H9 (cell line): ENCODE measurements around the gene NCKAP5. TPM values are rescaled to one million over a fixed set of nuclear protein-coding genes. Genes with fewer than 3 reads are reported as not detected.

Experiments used
- DNase-seq: peaks from one replicate; pipeline ENCODE4 v3.0.0-alpha.2; 2017
- H2AFZ ChIP-seq: one replicate; pipeline ENCODE4 v1.6.1; 2013; ENCODE audit warnings: mild to moderate bottlenecking, low read length, control low read depth, moderate library complexity
- H2AK5ac ChIP-seq: 2 replicates; pipeline ENCODE4 v1.6.1; 2013; ENCODE audit warnings: low read length, control low read depth, mixed read lengths; ENCODE audit not compliant: insufficient read length
- H2BK120ac ChIP-seq: one replicate; pipeline ENCODE4 v1.6.1; 2013; ENCODE audit warnings: low read depth, mild to moderate bottlenecking, low read length, control low read depth, inconsistent platforms; ENCODE audit not compliant: poor library complexity, severe bottlenecking
- H2BK12ac ChIP-seq: 2 replicates; pipeline ENCODE4 v1.6.1; 2013; ENCODE audit warnings: low read length, control low read depth, mixed read lengths, low read depth; ENCODE audit not compliant: insufficient read length
- H2BK15ac ChIP-seq: 2 replicates; pipeline ENCODE4 v1.6.1; 2013; ENCODE audit warnings: low read depth, low read length, control low read depth
- H2BK20ac ChIP-seq: one replicate; pipeline ENCODE4 v1.6.1; 2013; ENCODE audit warnings: low read depth, mild to moderate bottlenecking, low read length, control low read depth, inconsistent platforms; ENCODE audit not compliant: poor library complexity, severe bottlenecking
- H2BK5ac ChIP-seq: 2 replicates; pipeline ENCODE4 v1.6.1; 2013; ENCODE audit warnings: low read length, control low read depth, mixed read lengths; ENCODE audit not compliant: insufficient read length
- H3K14ac ChIP-seq: 2 replicates; pipeline ENCODE4 v1.6.1; 2013; ENCODE audit warnings: low read length, control low read depth; ENCODE audit not compliant: insufficient read depth
- H3K18ac ChIP-seq: 2 replicates; pipeline ENCODE4 v1.6.1; 2013; ENCODE audit warnings: low read depth, mild to moderate bottlenecking, mixed read lengths, low read length, control low read depth; ENCODE audit not compliant: insufficient read length
- H3K23ac ChIP-seq: 2 replicates; pipeline ENCODE4 v1.6.1; 2013; ENCODE audit warnings: low read length, control low read depth, mixed read lengths, low read depth; ENCODE audit not compliant: insufficient read length
- H3K23me2 ChIP-seq: 2 replicates; pipeline ENCODE4 v1.6.1; 2013; ENCODE audit warnings: low read depth, mild to moderate bottlenecking, mixed read lengths, low read length, control low read depth; ENCODE audit not compliant: insufficient read length, poor library complexity, severe bottlenecking
- H3K27ac ChIP-seq: 2 replicates; pipeline ENCODE4 v1.5.1; 2013; ENCODE audit warnings: low read length, control low read depth, mixed read lengths, low read depth; ENCODE audit not compliant: insufficient read length
- H3K27me3 ChIP-seq: 2 replicates; pipeline ENCODE4 v1.6.1; 2013; ENCODE audit warnings: low read length, control low read depth, inconsistent platforms; ENCODE audit not compliant: insufficient read depth
- H3K4ac ChIP-seq: 2 replicates; pipeline ENCODE4 v1.6.1; 2013; ENCODE audit warnings: low read depth, mild to moderate bottlenecking, control low read depth, inconsistent platforms, low read length, moderate library complexity
- H3K4me1 ChIP-seq: 2 replicates; pipeline ENCODE4 v1.6.1; 2013; ENCODE audit warnings: low read length, control low read depth, inconsistent platforms; ENCODE audit not compliant: insufficient read depth
- H3K4me2 ChIP-seq: 2 replicates; pipeline ENCODE4 v1.6.1; 2013; ENCODE audit warnings: low read length, control low read depth, mixed read lengths; ENCODE audit not compliant: insufficient read length, insufficient read depth
- H3K56ac ChIP-seq: 2 replicates; pipeline ENCODE4 v1.6.1; 2013; ENCODE audit warnings: low read depth, mild to moderate bottlenecking, mixed read lengths, low read length, control low read depth; ENCODE audit not compliant: insufficient read length
- H3K79me1 ChIP-seq: 2 replicates; pipeline ENCODE4 v1.6.1; 2013; ENCODE audit warnings: low read depth, mild to moderate bottlenecking, moderate library complexity, low read length, control low read depth, inconsistent platforms; ENCODE audit not compliant: insufficient read depth, poor library complexity, severe bottlenecking
- H3K79me2 ChIP-seq: 2 replicates; pipeline ENCODE4 v1.6.1; 2013; ENCODE audit warnings: low read length, control low read depth, inconsistent platforms; ENCODE audit not compliant: insufficient read depth
- H3K9ac ChIP-seq: 2 replicates; pipeline ENCODE4 v1.6.1; 2013; ENCODE audit warnings: low read length, control low read depth, mixed read lengths; ENCODE audit not compliant: insufficient read length; ENCODE audit errors: extremely low read depth
- H3K9me3 ChIP-seq: one replicate; pipeline ENCODE4 v1.6.1; 2013; ENCODE audit warnings: low read depth, low read length, inconsistent platforms; ENCODE audit not compliant: control insufficient read depth
- H3T11ph ChIP-seq: one replicate; pipeline ENCODE4 v1.6.1; 2013; ENCODE audit warnings: mild to moderate bottlenecking, low read length, control low read depth, inconsistent platforms
- H4K20me1 ChIP-seq: one replicate; pipeline ENCODE4 v1.6.1; 2013; ENCODE audit not compliant: control insufficient read depth, insufficient read length, insufficient read depth
- H4K5ac ChIP-seq: 2 replicates; pipeline ENCODE4 v1.6.1; 2013; ENCODE audit warnings: low read depth, mild to moderate bottlenecking, mixed read lengths, low read length, control low read depth; ENCODE audit not compliant: insufficient read length
- H4K8ac ChIP-seq: replicated peaks from 2 replicates; pipeline ENCODE4 v1.6.1; 2013; ENCODE audit warnings: low read length, control low read depth, mixed read lengths, low read depth; ENCODE audit not compliant: insufficient read length
- H4K91ac ChIP-seq: 2 replicates; pipeline ENCODE4 v1.6.1; 2013; ENCODE audit warnings: low read depth, mild to moderate bottlenecking, moderate library complexity, mixed read lengths, low read length, control low read depth; ENCODE audit not compliant: insufficient read length
- H3K27ac Mint-ChIP-seq, 3 experiments: 2 replicates in 2 of 3; 3 replicates in 1 of 3; pipeline ENCODE4 v1.8.0; 2020 to 2021; ENCODE audit warnings: mixed read lengths in 3 of 3, mild to moderate bottlenecking in 1 of 3, moderate library complexity in 1 of 3
- H3K27me3 Mint-ChIP-seq: 2 replicates; pipeline ENCODE4 v1.8.0; 2021; ENCODE audit warnings: low read depth, mild to moderate bottlenecking, moderate library complexity, mixed read lengths
- H3K36me3 Mint-ChIP-seq, 3 experiments: 2 replicates in 2 of 3; 3 replicates in 1 of 3; pipeline ENCODE4 v1.8.0; 2020 to 2021; ENCODE audit warnings: low read depth in 3 of 3, mixed read lengths in 3 of 3; ENCODE audit not compliant: insufficient read depth in 1 of 3
- H3K4me1 Mint-ChIP-seq, 2 experiments: 2 replicates each; pipeline ENCODE4 v1.8.0; 2020; ENCODE audit warnings: mixed read lengths in 2 of 2
- H3K4me3 Mint-ChIP-seq, 2 experiments: 2 replicates in 1 of 2; 3 replicates in 1 of 2; pipeline ENCODE4 v1.8.0; 2020 to 2021; ENCODE audit warnings: mild to moderate bottlenecking in 2 of 2, mixed read lengths in 2 of 2, moderate library complexity in 1 of 2
- H3K9me3 Mint-ChIP-seq, 2 experiments: 2 replicates in 1 of 2; 3 replicates in 1 of 2; pipeline ENCODE4 v1.8.0; 2020; ENCODE audit warnings: mild to moderate bottlenecking in 2 of 2, mixed read lengths in 2 of 2, moderate library complexity in 1 of 2
- WGBS: extraction: QIAGEN DNeasy Blood & Tissue Kit; methylation state at CpG from one replicate; pipeline ENCODE4 v1.1.7; 2013; ENCODE audit warnings: missing lambda C conversion rate, low lambda C conversion rate, mixed read lengths; ENCODE audit not compliant: insufficient read length; ENCODE audit errors: extremely low coverage; 5-methylcytosine and 5-hydroxymethylcytosine counted together
- total RNA-seq: library from RNA; stranded (reverse); gene quantifications from 2 replicates; pipeline ENCODE4 v1.2.1, GENCODE V29; 2021
- TF ChIP-seq, protein P1 (sequence below): fragments of 200-600 bp; sonication (generic); conservative IDR thresholded peaks from 3 replicates; pipeline ENCODE4 v1.8.0; 2021; ENCODE audit warnings: antibody characterized with exemption, mild to moderate bottlenecking

The NCKAP5 gene
- total RNA-seq, 1 experiment from 2014 or later, result 0.26 TPM

DNA sequence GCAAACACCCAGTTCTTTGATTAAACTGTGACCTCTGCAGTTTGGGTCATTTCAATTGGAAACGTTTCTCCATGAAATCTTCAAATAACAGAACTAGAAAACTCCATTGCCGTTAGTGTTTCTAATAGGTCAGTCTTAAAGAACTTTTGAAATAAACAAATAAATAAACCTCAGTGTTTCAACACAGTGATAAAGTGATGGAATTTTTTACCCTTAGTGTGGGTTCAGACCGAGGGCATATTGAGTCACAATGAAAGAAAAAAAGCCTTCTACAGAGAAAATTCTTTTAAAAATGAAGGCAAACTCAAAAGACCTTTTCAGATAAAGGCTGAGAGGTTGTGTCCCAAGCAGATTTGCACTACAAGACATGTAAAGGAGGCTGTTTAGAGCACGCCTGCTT is 149.6 kb downstream of the NCKAP5 start:
- Histone ChIP-seq H3K23me2 (no peaks in the 10 kb centered on the region), H2BK12ac (no peak overlapping the region), H3K4ac (no peak overlapping the region), H2BK15ac (no peak overlapping the region), H2BK5ac (no peak overlapping the region), H3K79me2 (no peaks in the 10 kb centered on the region), H2BK120ac (no peak overlapping the region), H3K14ac (no peak overlapping the region), H3K4me1 (peaks cover 8% of the 10 kb centered on the region; the same call in 1 of the 2 replicates), H3K27me3 (no peaks in the 10 kb centered on the region), H3K79me1 (no peaks in the 10 kb centered on the region), H4K91ac (no peak overlapping the region), H3T11ph (no peak overlapping the region), H2BK20ac (no peak overlapping the region), H3K27ac (no peak overlapping the region), H3K23ac (no peak overlapping the region), H4K5ac (no peak overlapping the region), H4K8ac (no peak overlapping the region), H3K9me3 (no peaks in the 10 kb centered on the region), H3K4me2 (no peak overlapping the region), H3K9ac (no peak overlapping the region), H3K18ac (no peak overlapping the region), H4K20me1 (no peaks in the 10 kb centered on the region), H2AK5ac (no peak overlapping the region), H3K56ac (no peak overlapping the region), H2AFZ (no peak overlapping the region)
- no peak overlapping the region for H3K4me3 Mint-ChIP-seq
- no peak overlapping the region for H3K27ac Mint-ChIP-seq
- peaks cover 31 to 41% of the 10 kb centered on the region in 2 experiments for H3K4me1 Mint-ChIP-seq
- DNase-seq, result no peak
- peaks cover 1% of the 10 kb centered on the region for H3K27me3 Mint-ChIP-seq
- WGBS, result no CpG with 5 or more reads among the region's 4 CpGs
- no peaks in the 10 kb centered on the region; a peak in 1 of 5 replicates for H3K9me3 Mint-ChIP-seq
- no peaks in the 10 kb centered on the region for H3K36me3 Mint-ChIP-seq
- TF ChIP-seq, protein P1, sequence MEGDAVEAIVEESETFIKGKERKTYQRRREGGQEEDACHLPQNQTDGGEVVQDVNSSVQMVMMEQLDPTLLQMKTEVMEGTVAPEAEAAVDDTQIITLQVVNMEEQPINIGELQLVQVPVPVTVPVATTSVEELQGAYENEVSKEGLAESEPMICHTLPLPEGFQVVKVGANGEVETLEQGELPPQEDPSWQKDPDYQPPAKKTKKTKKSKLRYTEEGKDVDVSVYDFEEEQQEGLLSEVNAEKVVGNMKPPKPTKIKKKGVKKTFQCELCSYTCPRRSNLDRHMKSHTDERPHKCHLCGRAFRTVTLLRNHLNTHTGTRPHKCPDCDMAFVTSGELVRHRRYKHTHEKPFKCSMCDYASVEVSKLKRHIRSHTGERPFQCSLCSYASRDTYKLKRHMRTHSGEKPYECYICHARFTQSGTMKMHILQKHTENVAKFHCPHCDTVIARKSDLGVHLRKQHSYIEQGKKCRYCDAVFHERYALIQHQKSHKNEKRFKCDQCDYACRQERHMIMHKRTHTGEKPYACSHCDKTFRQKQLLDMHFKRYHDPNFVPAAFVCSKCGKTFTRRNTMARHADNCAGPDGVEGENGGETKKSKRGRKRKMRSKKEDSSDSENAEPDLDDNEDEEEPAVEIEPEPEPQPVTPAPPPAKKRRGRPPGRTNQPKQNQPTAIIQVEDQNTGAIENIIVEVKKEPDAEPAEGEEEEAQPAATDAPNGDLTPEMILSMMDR, result no peak
